ENCODE data around the gene SFT2D3. TPM values are rescaled to one million over a fixed set of nuclear protein-coding genes. Genes with fewer than 3 reads are reported as not detected.

SFT2D3 gene
- total and polyA plus RNA-seq, 10 donors: 3.7 to 13.2 (median 8.9) TPM

DNA sequence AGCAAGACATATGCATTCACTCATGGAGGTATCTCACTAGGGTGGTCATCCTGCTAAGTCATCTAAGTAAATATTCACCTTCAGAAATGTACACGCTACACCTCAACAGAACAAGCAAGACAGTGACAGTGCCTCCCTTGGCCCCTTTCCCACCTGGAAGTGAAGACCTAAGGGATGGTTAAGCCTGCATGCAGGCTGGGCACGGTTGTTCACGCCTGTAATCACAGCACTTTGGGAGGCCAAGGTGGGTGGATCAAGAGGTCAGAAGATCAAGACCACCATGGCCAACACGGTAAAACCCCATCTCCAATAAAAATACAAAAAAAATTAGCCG is 30.4 kb upstream of the SFT2D3 start:
- 79 to 92% (median 82%) methylated on average over 5 of the region's 5 CpGs for WGBS, 5 donors
- intact Hi-C loops (cut with DNase I; ENCODE audit: low total_unique reads): no loop called here
- H3K4me1 ChIP-seq: peaks cover 4 to 51% (median 33%) of the 10 kb centered on the region in 6 donors
- DNase-seq: no peak
- H3K9me3 ChIP-seq: no peaks in the 10 kb centered on the region
- no peak overlapping the region for H3K4me3 ChIP-seq
- no peaks in the 10 kb centered on the region for H3K36me3 ChIP-seq
- TF ChIP-seq, protein P1, sequence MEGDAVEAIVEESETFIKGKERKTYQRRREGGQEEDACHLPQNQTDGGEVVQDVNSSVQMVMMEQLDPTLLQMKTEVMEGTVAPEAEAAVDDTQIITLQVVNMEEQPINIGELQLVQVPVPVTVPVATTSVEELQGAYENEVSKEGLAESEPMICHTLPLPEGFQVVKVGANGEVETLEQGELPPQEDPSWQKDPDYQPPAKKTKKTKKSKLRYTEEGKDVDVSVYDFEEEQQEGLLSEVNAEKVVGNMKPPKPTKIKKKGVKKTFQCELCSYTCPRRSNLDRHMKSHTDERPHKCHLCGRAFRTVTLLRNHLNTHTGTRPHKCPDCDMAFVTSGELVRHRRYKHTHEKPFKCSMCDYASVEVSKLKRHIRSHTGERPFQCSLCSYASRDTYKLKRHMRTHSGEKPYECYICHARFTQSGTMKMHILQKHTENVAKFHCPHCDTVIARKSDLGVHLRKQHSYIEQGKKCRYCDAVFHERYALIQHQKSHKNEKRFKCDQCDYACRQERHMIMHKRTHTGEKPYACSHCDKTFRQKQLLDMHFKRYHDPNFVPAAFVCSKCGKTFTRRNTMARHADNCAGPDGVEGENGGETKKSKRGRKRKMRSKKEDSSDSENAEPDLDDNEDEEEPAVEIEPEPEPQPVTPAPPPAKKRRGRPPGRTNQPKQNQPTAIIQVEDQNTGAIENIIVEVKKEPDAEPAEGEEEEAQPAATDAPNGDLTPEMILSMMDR (IDR thresholded peaks at IDR 0.05 in 8 of 11, conservative IDR thresholded peaks at IDR 0.05 in 3 of 11): no peak
- TF ChIP-seq POLR2AphosphoS5 (IDR thresholded peaks at IDR 0.05): no peak
- no peak for TF ChIP-seq POLR2A (IDR thresholded peaks at IDR 0.05)
- peaks cover 0 to 66% (median 21%) of the 10 kb centered on the region in 7 donors for H3K27me3 ChIP-seq (replicated peaks in 1 of 7)
- peak overlapping the region in 4 of 8 donors; percentile 34 to 90 (median 88) for H3K27ac ChIP-seq

DNA sequence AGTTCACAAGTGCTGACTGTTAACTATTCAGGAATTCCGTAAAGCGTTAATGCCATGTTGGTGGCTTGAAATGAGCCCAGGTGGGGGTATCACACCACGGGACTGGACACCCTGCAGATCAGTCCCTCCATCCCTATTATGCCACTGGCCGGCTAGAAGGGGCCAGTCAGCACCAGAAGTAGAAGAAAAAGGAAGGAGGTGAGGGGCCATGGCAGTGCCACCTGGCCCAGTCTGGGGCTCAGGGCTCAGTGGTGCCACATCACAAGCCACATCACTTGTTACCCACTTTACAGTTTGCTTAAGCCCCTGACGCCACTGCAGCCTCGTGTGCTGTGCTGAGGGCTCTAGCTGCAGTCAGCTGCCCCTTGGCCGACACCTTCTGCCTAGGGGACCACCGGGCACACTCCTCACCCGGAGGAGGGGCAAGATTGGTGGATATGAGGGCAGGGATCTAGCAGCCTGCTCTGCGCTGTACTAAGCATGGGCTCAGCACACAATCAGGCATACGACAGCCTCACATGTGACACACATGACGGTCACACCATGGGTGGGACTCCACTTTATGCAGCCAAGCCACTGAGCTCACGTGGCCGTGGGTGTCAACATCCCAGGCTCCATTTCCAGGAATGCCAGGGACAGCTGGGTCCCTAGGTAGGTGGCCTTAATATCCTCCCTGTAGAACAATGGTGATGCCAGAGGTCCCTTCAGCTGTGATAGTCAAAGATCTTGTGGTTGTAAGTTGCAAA is 29.6 kb upstream of the SFT2D3 start:
- no peak for DNase-seq
- peak overlapping the region in 3 of 8 donors; percentile 6 to 77 (median 70) for H3K4me3 ChIP-seq

DNA sequence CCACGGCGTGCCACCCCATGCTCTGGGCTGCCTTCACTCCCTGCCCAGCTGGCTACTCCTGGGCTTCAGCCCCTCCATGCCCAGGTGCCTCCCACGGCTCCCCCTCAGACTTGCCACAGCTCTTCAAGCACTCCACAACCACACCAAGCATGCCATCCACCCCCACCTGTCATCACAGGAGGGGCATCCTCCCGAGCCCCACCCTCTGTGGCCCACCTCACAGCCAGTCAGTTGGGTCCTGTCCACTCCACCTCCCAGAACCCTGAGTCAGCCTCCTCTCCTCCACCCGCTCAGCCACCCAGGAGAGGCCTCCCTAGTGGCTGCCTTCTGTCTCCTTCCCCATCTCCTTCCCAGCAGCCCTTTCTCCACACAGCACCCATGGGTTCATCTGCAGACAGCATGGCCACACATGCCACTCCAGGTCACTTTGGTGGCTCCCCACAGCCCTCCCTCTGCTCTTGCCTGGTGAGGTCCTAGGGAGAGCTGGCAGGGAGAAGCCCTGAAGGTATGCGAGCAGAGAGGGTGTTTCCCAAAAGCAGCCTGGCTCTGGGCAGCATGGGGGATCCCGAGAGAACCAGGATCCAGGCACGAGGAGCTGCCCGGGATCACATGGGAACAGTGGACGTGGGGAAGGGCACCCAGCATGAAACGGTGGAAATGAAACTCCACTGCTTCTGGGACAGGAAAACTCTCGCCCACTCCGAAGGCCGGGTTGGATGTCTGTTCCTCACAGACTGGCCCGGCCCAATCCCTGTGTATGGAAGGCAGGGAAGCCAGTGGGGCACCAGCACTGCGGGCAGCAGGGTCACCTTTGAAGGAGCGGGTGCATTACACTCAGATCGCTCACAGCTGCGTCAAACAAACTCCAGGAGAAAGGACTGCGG is 28.7 kb upstream of the SFT2D3 start:
- intact Hi-C loops (cut with DNase I; ENCODE audit: low total_unique reads): no loop called here
- H3K9me3 ChIP-seq: no peaks in the 10 kb centered on the region
- H3K27me3 ChIP-seq (replicated peaks in 1 of 7): peaks cover 0 to 69% (median 23%) of the 10 kb centered on the region in 7 donors
- H3K4me3 ChIP-seq: peak overlapping the region in 7 of 8 donors; percentile 42 to 78 (median 64)
- TF ChIP-seq, protein P1 (IDR thresholded peaks at IDR 0.05 in 8 of 11, conservative IDR thresholded peaks at IDR 0.05 in 3 of 11): no peak
- TF ChIP-seq POLR2A (IDR thresholded peaks at IDR 0.05) (peak in 1 of 3 donors; percentile 67), POLR2AphosphoS5 (IDR thresholded peaks at IDR 0.05) (peak; percentile 54 to 91 (median 68))
- H3K27ac ChIP-seq: peak overlapping the region; percentile 63 to 90 (median 86)
- DNase-seq: peak; percentile 85
- no peaks in the 10 kb centered on the region for H3K36me3 ChIP-seq
- peaks cover 4 to 61% (median 39%) of the 10 kb centered on the region in 6 donors for H3K4me1 ChIP-seq
- WGBS, 5 donors: 47 to 80% (median 72%) methylated on average over 19 to 20 of the region's 20 CpGs

More for the DNA sequence above, 29.6 kb upstream of the SFT2D3 start:
- H3K36me3 ChIP-seq: no peaks in the 10 kb centered on the region
- no peaks in the 10 kb centered on the region for H3K9me3 ChIP-seq
- peaks cover 0 to 67% (median 23%) of the 10 kb centered on the region in 7 donors for H3K27me3 ChIP-seq (replicated peaks in 1 of 7)
- 75 to 84% (median 76%) methylated on average over 6 to 14 of the region's 14 CpGs for WGBS, 5 donors
- H3K4me1 ChIP-seq: peaks cover 4 to 58% (median 36%) of the 10 kb centered on the region in 6 donors
- TF ChIP-seq POLR2AphosphoS5 (IDR thresholded peaks at IDR 0.05) (peak in 1 of 3 donors; percentile 36), POLR2A (IDR thresholded peaks at IDR 0.05) (no peak)
- TF ChIP-seq, protein P1 (IDR thresholded peaks at IDR 0.05 in 8 of 11, conservative IDR thresholded peaks at IDR 0.05 in 3 of 11): no peak
- H3K27ac ChIP-seq: peak overlapping the region in 7 of 8 donors; percentile 73 to 90 (median 88)
- intact Hi-C loops (cut with DNase I; ENCODE audit: low total_unique reads): no loop called here
